Gastroesophageal sphincter (tissue), 3 donors: Measurements from ENCODE around the gene ALK.

Experiments used
- EP300 ChIP-seq: sonication (generic); formaldehyde crosslinking; IDR thresholded peaks from one replicate; pipeline ENCODE4 v1.6.1; 2017; ENCODE audit warnings: antibody characterized with exemption, mild to moderate bottlenecking
- POLR2AphosphoS5 ChIP-seq: sonication (generic); formaldehyde crosslinking; IDR thresholded peaks from one replicate; pipeline ENCODE4 v1.6.1; 2017; ENCODE audit warnings: antibody characterized with exemption
- TF ChIP-seq, protein P1 (sequence below), 4 experiments: fragments of 200-600 bp in 2 of 4; fragments of 450-650 bp in 2 of 4; sonication (generic) in 1 of 4; IDR thresholded peaks; one replicate each; pipeline ENCODE4 v1.5.1; 2017 to 2019; ENCODE audit warnings: antibody characterized with exemption in 4 of 4, mild to moderate bottlenecking in 2 of 4, moderate library complexity in 2 of 4

DNA sequence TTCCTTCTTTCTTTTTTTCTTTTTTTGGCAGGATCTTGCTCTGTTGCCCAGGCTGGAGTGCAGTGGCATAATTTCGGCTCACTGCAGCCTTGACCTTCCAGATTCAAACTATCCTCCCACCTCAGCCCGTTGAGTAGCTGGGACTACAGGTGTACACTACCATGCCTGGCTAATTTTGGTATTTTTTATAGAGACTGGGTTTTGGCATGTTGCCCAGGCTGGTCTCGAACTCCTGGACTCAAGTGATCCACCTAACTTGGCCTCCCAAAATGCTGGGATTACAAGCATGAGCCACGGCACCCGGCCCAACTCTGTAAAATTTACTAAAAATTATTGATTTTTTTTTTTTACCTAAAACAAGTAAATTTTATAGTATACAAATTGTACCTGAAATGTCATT lies 360.8 kb downstream of the ALK start:
- TF ChIP-seq, protein P1, sequence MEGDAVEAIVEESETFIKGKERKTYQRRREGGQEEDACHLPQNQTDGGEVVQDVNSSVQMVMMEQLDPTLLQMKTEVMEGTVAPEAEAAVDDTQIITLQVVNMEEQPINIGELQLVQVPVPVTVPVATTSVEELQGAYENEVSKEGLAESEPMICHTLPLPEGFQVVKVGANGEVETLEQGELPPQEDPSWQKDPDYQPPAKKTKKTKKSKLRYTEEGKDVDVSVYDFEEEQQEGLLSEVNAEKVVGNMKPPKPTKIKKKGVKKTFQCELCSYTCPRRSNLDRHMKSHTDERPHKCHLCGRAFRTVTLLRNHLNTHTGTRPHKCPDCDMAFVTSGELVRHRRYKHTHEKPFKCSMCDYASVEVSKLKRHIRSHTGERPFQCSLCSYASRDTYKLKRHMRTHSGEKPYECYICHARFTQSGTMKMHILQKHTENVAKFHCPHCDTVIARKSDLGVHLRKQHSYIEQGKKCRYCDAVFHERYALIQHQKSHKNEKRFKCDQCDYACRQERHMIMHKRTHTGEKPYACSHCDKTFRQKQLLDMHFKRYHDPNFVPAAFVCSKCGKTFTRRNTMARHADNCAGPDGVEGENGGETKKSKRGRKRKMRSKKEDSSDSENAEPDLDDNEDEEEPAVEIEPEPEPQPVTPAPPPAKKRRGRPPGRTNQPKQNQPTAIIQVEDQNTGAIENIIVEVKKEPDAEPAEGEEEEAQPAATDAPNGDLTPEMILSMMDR (IDR thresholded peaks at IDR 0.05) = no peak
- no peak for TF ChIP-seq POLR2AphosphoS5
- TF ChIP-seq EP300 = no peak
